Vagina (tissue), 2 donors: Measurements from ENCODE around the gene MEF2B. TPM values are rescaled to one million over a fixed set of nuclear protein-coding genes. Genes with fewer than 3 reads are reported as not detected.
"Not testable (repeated sequence)": the region's sequence is repeated elsewhere in the genome, so short reads cannot be mapped to it uniquely, and the experiment has no call there.

Experiments used
- DNase-seq, 2 donors: peaks; one replicate each; pipeline ENCODE4 v3.0.0-alpha.2; 2017; ENCODE audit errors: extremely low spot score in 2 of 2
- H3K27ac ChIP-seq: fragments of 200-600 bp; sonication (generic); one replicate; pipeline ENCODE4 v1.5.1; 2019
- H3K27me3 ChIP-seq: fragments of 200-600 bp; sonication (generic); one replicate; pipeline ENCODE4 v1.5.1; 2019
- H3K36me3 ChIP-seq, 2 donors: fragments of 200-600 bp; sonication (generic); one replicate each; pipeline ENCODE4 v1.5.1; 2017 to 2019
- H3K4me1 ChIP-seq: fragments of 200-600 bp; sonication (generic); one replicate; pipeline ENCODE4 v1.5.1; 2019
- H3K4me3 ChIP-seq, 2 donors: fragments of 200-600 bp; sonication (generic); 1 replicate in 1 of 2; 2 replicates in 1 of 2; pipeline ENCODE4 v1.5.1; 2016 to 2019
- H3K9me3 ChIP-seq: fragments of 200-600 bp; sonication (generic); one replicate; pipeline ENCODE4 v1.5.1; 2019
- POLR2A ChIP-seq, 2 donors: fragments of 450-650 bp; IDR thresholded peaks; one replicate each; pipeline ENCODE4 v1.6.1; 2017; ENCODE audit warnings: antibody characterized with exemption in 2 of 2, mild to moderate bottlenecking in 2 of 2, moderate library complexity in 2 of 2
- POLR2AphosphoS5 ChIP-seq, 2 donors: sonication (generic); formaldehyde crosslinking; IDR thresholded peaks; one replicate each; pipeline ENCODE4 v1.9.0; 2017; ENCODE audit warnings: antibody characterized with exemption in 2 of 2, mild to moderate bottlenecking in 2 of 2, low read depth in 1 of 2; ENCODE audit not compliant: insufficient read depth in 1 of 2
- intact Hi-C: fragments of 100-400 bp; cut with DNase I; formaldehyde crosslinking; loops from one replicate; pipeline ENCODE4 v1.15.1; 2023
- total RNA-seq: library from RNA; depleted of rRNA; stranded (reverse); fragments of >200 nt; gene quantifications from one replicate; pipeline ENCODE4 v1.2.3, GENCODE V29; 2016
- TF ChIP-seq, protein P1 (sequence below), 3 experiments: fragments of 450-650 bp in 2 of 3; fragments of 200-600 bp in 1 of 3; sonication (generic) in 1 of 3; IDR thresholded peaks; one replicate each; pipeline ENCODE4 v1.5.1; 2017 to 2019; ENCODE audit warnings: antibody characterized with exemption in 3 of 3, mild to moderate bottlenecking in 2 of 3, moderate library complexity in 2 of 3

The MEF2B gene
- total RNA-seq, 1 donor from 2014 or later, result not detected

DNA sequence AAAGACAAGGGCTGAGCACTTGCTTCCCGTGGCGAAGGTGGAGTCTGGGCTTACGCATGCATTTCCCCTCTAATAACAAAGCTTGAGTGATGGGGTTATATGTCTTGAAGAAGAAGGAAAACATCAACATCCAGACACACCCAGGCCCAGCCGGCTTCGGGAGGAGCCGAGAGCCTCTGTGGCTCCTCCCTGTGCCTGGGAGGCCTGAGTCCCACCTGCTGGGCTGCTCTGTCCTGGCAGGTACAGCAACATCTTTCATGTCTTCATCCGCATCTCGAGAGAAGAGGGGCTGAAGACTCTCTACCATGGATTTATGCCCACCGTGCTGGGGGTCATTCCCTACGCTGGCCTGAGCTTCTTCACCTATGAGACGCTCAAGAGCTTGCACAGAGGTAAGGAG is 62.4 kb downstream of the MEF2B start:
- DNase-seq, result no peak
- no peak overlapping the region for H3K4me3 ChIP-seq
- TF ChIP-seq, protein P1, sequence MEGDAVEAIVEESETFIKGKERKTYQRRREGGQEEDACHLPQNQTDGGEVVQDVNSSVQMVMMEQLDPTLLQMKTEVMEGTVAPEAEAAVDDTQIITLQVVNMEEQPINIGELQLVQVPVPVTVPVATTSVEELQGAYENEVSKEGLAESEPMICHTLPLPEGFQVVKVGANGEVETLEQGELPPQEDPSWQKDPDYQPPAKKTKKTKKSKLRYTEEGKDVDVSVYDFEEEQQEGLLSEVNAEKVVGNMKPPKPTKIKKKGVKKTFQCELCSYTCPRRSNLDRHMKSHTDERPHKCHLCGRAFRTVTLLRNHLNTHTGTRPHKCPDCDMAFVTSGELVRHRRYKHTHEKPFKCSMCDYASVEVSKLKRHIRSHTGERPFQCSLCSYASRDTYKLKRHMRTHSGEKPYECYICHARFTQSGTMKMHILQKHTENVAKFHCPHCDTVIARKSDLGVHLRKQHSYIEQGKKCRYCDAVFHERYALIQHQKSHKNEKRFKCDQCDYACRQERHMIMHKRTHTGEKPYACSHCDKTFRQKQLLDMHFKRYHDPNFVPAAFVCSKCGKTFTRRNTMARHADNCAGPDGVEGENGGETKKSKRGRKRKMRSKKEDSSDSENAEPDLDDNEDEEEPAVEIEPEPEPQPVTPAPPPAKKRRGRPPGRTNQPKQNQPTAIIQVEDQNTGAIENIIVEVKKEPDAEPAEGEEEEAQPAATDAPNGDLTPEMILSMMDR (IDR thresholded peaks at IDR 0.05), result no peak
- TF ChIP-seq POLR2AphosphoS5 (IDR thresholded peaks at IDR 0.05; ENCODE audit: insufficient read depth in 1 of 2, low read depth in 1 of 2) (no peak), POLR2A (IDR thresholded peaks at IDR 0.05) (no peak)
- no peaks in the 10 kb centered on the region for H3K36me3 ChIP-seq
- intact Hi-C loops, result no loop called here
- H3K4me1 ChIP-seq, result peaks cover 57% of the 10 kb centered on the region
- H3K9me3 ChIP-seq, result no peaks in the 10 kb centered on the region
- H3K27ac ChIP-seq, result peak overlapping the region; percentile 83
- H3K27me3 ChIP-seq, result no peaks in the 10 kb centered on the region

DNA sequence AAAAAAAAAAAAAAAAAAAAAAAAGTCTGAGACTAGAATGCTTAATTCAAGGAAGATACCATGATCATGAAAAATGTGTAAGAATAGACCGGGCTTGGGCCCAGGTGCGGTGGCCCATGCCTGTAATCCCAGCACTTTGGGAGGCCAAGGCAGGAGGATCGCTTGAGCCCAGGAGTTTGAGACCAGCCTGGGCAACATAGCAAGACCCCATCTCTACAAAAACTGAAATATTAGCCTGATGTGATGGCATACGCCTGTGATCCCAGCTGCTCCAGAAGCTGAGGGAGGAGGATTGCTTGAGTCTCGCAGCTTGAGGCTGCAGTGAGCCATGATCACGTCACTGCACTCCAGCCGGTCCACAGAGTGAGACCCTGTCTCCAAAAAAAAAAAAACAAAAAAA is 63.1 kb downstream of the MEF2B start:
- H3K27me3 ChIP-seq, DNase-seq, intact Hi-C loops, H3K9me3 ChIP-seq, H3K4me3 ChIP-seq, H3K36me3 ChIP-seq: not testable (repeated sequence)
- Histone ChIP-seq H3K4me1 (peaks cover 53% of the 10 kb centered on the region), H3K27ac (peak overlapping the region; percentile 83)

DNA sequence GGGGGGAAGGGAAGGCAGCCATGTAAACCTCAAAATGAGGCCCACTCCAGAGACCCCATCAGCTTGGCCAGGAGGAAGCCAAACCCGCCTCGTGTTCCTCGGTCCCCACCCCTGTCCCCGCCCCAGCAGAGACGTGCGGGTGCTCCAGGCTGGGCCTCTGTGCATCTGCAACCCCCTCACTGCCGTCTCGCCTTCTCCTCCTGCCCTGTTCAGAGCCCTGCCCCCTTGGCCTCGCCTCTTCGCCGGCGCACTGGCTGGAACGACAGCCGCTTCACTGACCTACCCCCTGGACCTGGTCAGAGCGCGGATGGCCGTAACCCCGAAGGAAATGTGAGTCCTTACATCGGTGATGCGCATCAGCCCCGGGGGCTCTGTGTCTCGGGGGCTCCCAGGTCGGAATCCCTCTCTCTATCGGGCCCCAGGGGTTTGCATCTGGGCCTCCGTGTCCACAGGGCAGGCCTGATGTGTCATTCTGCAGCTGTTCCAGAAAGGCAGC is 64.0 kb downstream of the MEF2B start:
- no peak for DNase-seq
- no peaks in the 10 kb centered on the region for H3K27me3 ChIP-seq
- peak overlapping the region; percentile 24 to 45 for H3K4me3 ChIP-seq
- no peaks in the 10 kb centered on the region for H3K9me3 ChIP-seq
- no peak for TF ChIP-seq POLR2AphosphoS5 (IDR thresholded peaks at IDR 0.05; ENCODE audit: insufficient read depth in 1 of 2, low read depth in 1 of 2)
- no peak for TF ChIP-seq POLR2A (IDR thresholded peaks at IDR 0.05)
- TF ChIP-seq, protein P1 (IDR thresholded peaks at IDR 0.05), result no peak
- H3K27ac ChIP-seq, result peak overlapping the region; percentile 83
- peaks cover 51% of the 10 kb centered on the region for H3K4me1 ChIP-seq
- intact Hi-C loops, result no loop called here
- H3K36me3 ChIP-seq, result no peaks in the 10 kb centered on the region

DNA sequence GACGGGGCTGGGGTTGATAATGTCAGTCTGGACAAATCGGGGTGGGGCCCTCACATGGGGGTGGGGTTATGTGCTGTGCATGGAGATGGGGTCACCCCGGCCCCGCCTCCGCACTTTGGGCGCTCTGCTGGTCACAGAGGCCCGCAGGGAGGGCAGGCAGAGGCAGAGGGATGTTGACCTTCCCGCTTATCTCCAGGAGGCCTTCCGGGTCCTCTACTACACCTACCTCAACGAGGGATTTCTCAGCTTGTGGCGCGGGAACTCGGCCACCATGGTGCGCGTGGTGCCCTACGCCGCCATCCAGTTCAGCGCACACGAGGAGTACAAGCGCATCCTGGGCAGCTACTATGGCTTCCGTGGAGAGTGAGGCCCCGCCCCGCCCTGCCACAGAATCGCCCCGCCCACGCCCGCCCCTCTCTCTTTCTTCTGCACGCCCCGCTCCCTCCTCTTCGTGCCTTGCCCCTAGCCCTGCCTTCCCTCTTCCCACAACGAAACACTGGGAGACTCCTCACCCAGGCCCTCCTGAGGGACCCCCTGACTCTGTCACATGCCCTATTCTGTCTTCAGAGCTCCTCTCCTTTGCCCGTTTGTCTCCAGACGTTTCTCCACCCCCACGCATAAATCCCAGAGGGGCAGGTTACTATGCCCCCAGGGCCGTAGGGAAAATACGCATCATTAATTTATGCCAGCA is 64.6 kb downstream of the MEF2B start:
- intact Hi-C loops, result no loop called here
- H3K4me3 ChIP-seq, result peak overlapping the region; percentile 24 to 45
- no peak for DNase-seq

DNA sequence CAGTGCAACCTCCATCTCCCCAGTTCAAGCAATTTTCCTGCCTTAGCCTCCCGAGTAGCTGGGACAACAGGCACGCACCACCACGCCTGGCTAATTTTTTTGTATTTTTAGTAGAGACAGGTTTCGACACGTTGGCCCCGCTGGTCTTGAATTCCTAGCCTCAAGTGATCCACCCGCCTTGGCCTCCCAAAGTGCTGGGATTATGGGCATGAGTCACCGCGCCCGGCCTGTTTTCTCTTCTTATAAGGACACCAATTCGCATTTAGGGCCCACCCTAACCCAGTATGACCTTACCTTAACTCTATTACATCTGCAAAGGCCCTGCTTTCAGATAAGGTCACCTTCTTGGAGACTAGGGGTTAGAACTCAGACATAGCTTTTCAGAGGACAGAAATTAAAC is 66.9 kb downstream of the MEF2B start:
- Histone ChIP-seq H3K4me1 (peaks cover 35% of the 10 kb centered on the region), H3K4me3 (no peak overlapping the region), H3K27ac (no peak overlapping the region), H3K27me3 (no peaks in the 10 kb centered on the region), H3K9me3 (no peaks in the 10 kb centered on the region), H3K36me3 (no peaks in the 10 kb centered on the region)
- DNase-seq, result no peak
- TF ChIP-seq, protein P1 (IDR thresholded peaks at IDR 0.05), result no peak
- TF ChIP-seq POLR2A (IDR thresholded peaks at IDR 0.05) (no peak), POLR2AphosphoS5 (IDR thresholded peaks at IDR 0.05; ENCODE audit: insufficient read depth in 1 of 2, low read depth in 1 of 2) (no peak)
- intact Hi-C loops, result no loop called here

More for the DNA sequence above, 64.6 kb downstream of the MEF2B start:
- no peaks in the 10 kb centered on the region for H3K27me3 ChIP-seq
- no peaks in the 10 kb centered on the region for H3K36me3 ChIP-seq
- peak overlapping the region; percentile 83 for H3K27ac ChIP-seq
- TF ChIP-seq POLR2AphosphoS5 (IDR thresholded peaks at IDR 0.05; ENCODE audit: insufficient read depth in 1 of 2, low read depth in 1 of 2) (peak in 1 of 2 donors; percentile 84), POLR2A (IDR thresholded peaks at IDR 0.05) (peak in 1 of 2 donors; percentile 43)
- TF ChIP-seq, protein P1 (IDR thresholded peaks at IDR 0.05), result no peak
- H3K4me1 ChIP-seq, result peaks cover 45% of the 10 kb centered on the region
- H3K9me3 ChIP-seq, result no peaks in the 10 kb centered on the region

DNA sequence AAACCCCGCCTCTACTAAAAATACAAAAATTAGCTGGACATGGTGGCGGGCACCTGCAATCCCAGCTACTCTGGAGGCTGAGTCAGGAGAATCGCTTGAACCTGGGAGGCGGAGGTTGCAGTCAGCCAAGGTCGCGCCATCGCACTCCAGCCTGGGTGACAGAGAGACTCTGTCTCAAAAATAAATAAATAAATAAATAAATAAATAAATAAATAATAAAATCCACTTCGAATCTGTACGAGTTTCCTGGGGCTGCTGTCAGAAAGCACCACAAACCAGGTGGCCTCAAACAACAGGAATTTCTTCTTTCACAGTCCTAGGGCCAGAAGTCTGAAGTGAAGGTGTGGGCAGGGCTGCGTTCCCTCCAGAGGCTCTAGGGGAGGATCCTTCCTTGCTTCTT is 67.5 kb downstream of the MEF2B start:
- H3K36me3 ChIP-seq, result not testable (repeated sequence)

More for the DNA sequence above, 67.5 kb downstream of the MEF2B start:
- H3K27ac ChIP-seq, H3K9me3 ChIP-seq, intact Hi-C loops, H3K4me3 ChIP-seq, DNase-seq, H3K27me3 ChIP-seq: not testable (repeated sequence)
- H3K4me1 ChIP-seq, result peaks cover 29% of the 10 kb centered on the region
